ENCODE measurements around the gene FGG. TPM values are rescaled to one million over a fixed set of nuclear protein-coding genes. Genes with fewer than 3 reads are reported as not detected.

FGG gene
- total and polyA plus RNA-seq, 10 of the 15 experiments (the other 5 are each of a cell fraction or from before 2014, with no cell fraction given), result 1.8 TPM; not detected in 9

DNA sequence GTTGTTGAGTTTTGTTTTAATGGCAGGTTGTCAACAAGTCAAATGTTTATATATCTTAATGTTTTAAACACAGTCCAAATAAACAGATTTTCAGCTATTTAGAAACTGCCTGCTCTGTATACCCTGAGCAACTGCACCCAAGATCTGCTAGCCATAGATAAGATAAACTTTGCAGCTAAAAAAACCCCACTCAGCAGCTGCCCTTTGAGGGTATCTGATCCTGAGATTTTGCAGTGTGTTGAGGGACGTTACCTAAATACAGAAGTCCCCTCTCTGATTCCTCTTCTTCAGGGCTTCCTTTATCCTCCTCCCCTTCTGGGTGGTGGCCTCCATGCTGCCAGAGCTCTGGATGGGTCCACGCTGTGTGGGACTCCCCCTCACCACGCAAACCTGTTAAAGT, 11.0 kb upstream of the FGG start (continued):
- TF ChIP-seq, protein P1, sequence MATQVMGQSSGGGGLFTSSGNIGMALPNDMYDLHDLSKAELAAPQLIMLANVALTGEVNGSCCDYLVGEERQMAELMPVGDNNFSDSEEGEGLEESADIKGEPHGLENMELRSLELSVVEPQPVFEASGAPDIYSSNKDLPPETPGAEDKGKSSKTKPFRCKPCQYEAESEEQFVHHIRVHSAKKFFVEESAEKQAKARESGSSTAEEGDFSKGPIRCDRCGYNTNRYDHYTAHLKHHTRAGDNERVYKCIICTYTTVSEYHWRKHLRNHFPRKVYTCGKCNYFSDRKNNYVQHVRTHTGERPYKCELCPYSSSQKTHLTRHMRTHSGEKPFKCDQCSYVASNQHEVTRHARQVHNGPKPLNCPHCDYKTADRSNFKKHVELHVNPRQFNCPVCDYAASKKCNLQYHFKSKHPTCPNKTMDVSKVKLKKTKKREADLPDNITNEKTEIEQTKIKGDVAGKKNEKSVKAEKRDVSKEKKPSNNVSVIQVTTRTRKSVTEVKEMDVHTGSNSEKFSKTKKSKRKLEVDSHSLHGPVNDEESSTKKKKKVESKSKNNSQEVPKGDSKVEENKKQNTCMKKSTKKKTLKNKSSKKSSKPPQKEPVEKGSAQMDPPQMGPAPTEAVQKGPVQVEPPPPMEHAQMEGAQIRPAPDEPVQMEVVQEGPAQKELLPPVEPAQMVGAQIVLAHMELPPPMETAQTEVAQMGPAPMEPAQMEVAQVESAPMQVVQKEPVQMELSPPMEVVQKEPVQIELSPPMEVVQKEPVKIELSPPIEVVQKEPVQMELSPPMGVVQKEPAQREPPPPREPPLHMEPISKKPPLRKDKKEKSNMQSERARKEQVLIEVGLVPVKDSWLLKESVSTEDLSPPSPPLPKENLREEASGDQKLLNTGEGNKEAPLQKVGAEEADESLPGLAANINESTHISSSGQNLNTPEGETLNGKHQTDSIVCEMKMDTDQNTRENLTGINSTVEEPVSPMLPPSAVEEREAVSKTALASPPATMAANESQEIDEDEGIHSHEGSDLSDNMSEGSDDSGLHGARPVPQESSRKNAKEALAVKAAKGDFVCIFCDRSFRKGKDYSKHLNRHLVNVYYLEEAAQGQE (IDR thresholded peaks at IDR 0.05; ENCODE audit: low read depth, low read length), result no peak
- no peak for TF ChIP-seq ZNF384 (IDR thresholded peaks at IDR 0.05; ENCODE audit: borderline replicate concordance, low read depth, low read length)
- TF ChIP-seq FOXK2 (IDR thresholded peaks at IDR 0.05), result no peak
- TF ChIP-seq, protein P2, sequence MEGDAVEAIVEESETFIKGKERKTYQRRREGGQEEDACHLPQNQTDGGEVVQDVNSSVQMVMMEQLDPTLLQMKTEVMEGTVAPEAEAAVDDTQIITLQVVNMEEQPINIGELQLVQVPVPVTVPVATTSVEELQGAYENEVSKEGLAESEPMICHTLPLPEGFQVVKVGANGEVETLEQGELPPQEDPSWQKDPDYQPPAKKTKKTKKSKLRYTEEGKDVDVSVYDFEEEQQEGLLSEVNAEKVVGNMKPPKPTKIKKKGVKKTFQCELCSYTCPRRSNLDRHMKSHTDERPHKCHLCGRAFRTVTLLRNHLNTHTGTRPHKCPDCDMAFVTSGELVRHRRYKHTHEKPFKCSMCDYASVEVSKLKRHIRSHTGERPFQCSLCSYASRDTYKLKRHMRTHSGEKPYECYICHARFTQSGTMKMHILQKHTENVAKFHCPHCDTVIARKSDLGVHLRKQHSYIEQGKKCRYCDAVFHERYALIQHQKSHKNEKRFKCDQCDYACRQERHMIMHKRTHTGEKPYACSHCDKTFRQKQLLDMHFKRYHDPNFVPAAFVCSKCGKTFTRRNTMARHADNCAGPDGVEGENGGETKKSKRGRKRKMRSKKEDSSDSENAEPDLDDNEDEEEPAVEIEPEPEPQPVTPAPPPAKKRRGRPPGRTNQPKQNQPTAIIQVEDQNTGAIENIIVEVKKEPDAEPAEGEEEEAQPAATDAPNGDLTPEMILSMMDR (IDR thresholded peaks at IDR 0.05 in 2 of 3, conservative IDR thresholded peaks at IDR 0.05 in 1 of 3; ENCODE audit: control insufficient read depth in 2 of 3, extremely low read depth in 1 of 3, insufficient read depth in 1 of 3, low read depth in 3 of 3, low read length in 3 of 3), result no peak
- TF ChIP-seq EGR1 (IDR thresholded peaks at IDR 0.05; ENCODE audit: borderline replicate concordance in 1 of 2, low read depth in 2 of 2, low read length in 2 of 2), result no peak
- TF ChIP-seq STAT3 (IDR thresholded peaks at IDR 0.05; ENCODE audit: low read depth, low read length), result no peak
- TF ChIP-seq IKZF2 (IDR thresholded peaks at IDR 0.05), result no peak

All from GM12878 (cell line).